SK-N-SH (cell line): ENCODE results near the gene NBEAL1. TPM values are rescaled to one million over a fixed set of nuclear protein-coding genes. Genes with fewer than 3 reads are reported as not detected.

ENCODE experiments used
- CTCF ChIA-PET: fragments of 300-600, 350-600 bp; formaldehyde crosslinking; extraction: SDS; loops from one replicate; lab custom pipeline; 2021; lab: Yijun Ruan, JAX
- POLR2A ChIA-PET: fragments of 350-600 bp; sonication (Branson Sonifier 250); formaldehyde crosslinking; extraction: SDS; loops from one replicate; lab custom pipeline; 2020; ENCODE audit warnings: antibody characterized with exemption, inconsistent platforms; lab: Yijun Ruan, JAX
- DNase-seq: peaks from one replicate; pipeline ENCODE4 v3.0.0; 2012
- H2AFZ ChIP-seq: fragments of 200-600 bp; sonication (generic); 2 replicates; pipeline ENCODE4 v1.8.1; 2016; ENCODE audit warnings: antibody characterized with exemption, mild to moderate bottlenecking, low read depth
- H3F3A ChIP-seq: fragments of 200-600 bp; sonication (generic); replicated peaks from 2 replicates; pipeline ENCODE3; 2016; ENCODE audit warnings: antibody characterized with exemption, mild to moderate bottlenecking; ENCODE audit not compliant: insufficient read depth
- H3K27ac ChIP-seq, 2 experiments: fragments of 200-500 bp in 1 of 2; fragments of 200-600 bp in 1 of 2; sonication (Bioruptor generic) in 1 of 2; sonication (generic), shearing (Covaris generic) in 1 of 2; 2 replicates each; pipeline versions ENCODE4 v1.5.1 to v1.6.1; 2014 to 2016; ENCODE audit warnings: low read depth in 2 of 2, inconsistent platforms in 1 of 2, low read length in 1 of 2, mild to moderate bottlenecking in 1 of 2, mixed read lengths in 1 of 2
- H3K27me3 ChIP-seq: fragments of 200-600 bp; sonication (generic), shearing (Covaris generic); 2 replicates; pipeline ENCODE4 v1.6.1; 2016; ENCODE audit warnings: mixed run types; ENCODE audit not compliant: insufficient read depth
- H3K36me3 ChIP-seq, 2 experiments: fragments of 200-500 bp in 1 of 2; fragments of 200-600 bp in 1 of 2; sonication (Bioruptor generic) in 1 of 2; sonication (generic) in 1 of 2; replicated peaks in 1 of 2; 2 replicates each; pipeline versions ENCODE3 to v1.5.1; 2014 to 2016; ENCODE audit warnings: low read length in 1 of 2, mild to moderate bottlenecking in 1 of 2; ENCODE audit not compliant: insufficient read depth in 2 of 2, control insufficient read depth in 1 of 2
- H3K4me1 ChIP-seq, 2 experiments: fragments of 200-500 bp in 1 of 2; fragments of 200-600 bp in 1 of 2; sonication (Bioruptor generic) in 1 of 2; sonication (generic), shearing (Covaris generic) in 1 of 2; 2 replicates each; pipeline versions ENCODE4 v1.5.1 to v1.6.1; 2014 to 2016; ENCODE audit warnings: low read depth in 1 of 2, low read length in 1 of 2, mixed run types in 1 of 2; ENCODE audit not compliant: insufficient read depth in 2 of 2, control insufficient read depth in 1 of 2
- H3K4me2 ChIP-seq: fragments of 200-600 bp; sonication (generic), shearing (Covaris generic); 2 replicates; pipeline ENCODE4 v1.6.1; 2017; ENCODE audit warnings: mixed run types
- H3K4me3 ChIP-seq, 2 experiments: fragments of 200-500 bp in 1 of 2; fragments of 200-600 bp in 1 of 2; sonication (Bioruptor generic) in 1 of 2; sonication (generic), shearing (Covaris generic) in 1 of 2; 2 replicates each; pipeline versions ENCODE4 v1.5.1 to v1.8.1; 2014 to 2016; ENCODE audit warnings: low read depth in 2 of 2, inconsistent platforms in 1 of 2, low read length in 1 of 2, mild to moderate bottlenecking in 1 of 2, mixed read lengths in 1 of 2, moderate library complexity in 1 of 2
- H3K79me2 ChIP-seq: fragments of 200-600 bp; sonication (generic); 2 replicates; pipeline ENCODE4 v1.8.1; 2017; ENCODE audit warnings: mild to moderate bottlenecking; ENCODE audit not compliant: insufficient read depth
- H3K9ac ChIP-seq: fragments of 200-600 bp; sonication (generic); 2 replicates; pipeline ENCODE4 v1.6.1; 2017; ENCODE audit warnings: mixed run types
- H3K9me2 ChIP-seq: fragments of 200-600 bp; sonication (generic); 2 replicates; pipeline ENCODE4 v1.6.1; 2017; ENCODE audit warnings: mixed run types
- H3K9me3 ChIP-seq: fragments of 200-600 bp; sonication (generic); 2 replicates; pipeline ENCODE4 v1.6.1; 2017; ENCODE audit warnings: mixed run types, mild to moderate bottlenecking, moderate library complexity
- H4K20me1 ChIP-seq: fragments of 200-600 bp; sonication (generic); 2 replicates; pipeline ENCODE4 v1.6.1; 2017; ENCODE audit warnings: mild to moderate bottlenecking, mixed run types; ENCODE audit not compliant: insufficient read depth
- ELF1 ChIP-seq: IDR thresholded peaks from 2 replicates; pipeline ENCODE4 v1.4.0; 2012
- EZH2phosphoT487 ChIP-seq: fragments of 200-600 bp; sonication (generic); IDR thresholded peaks from 2 replicates; pipeline ENCODE4 v1.6.1; 2017; ENCODE audit warnings: low read depth, mixed run types, mild to moderate bottlenecking, antibody characterized with exemption, moderate library complexity, borderline replicate concordance
- FOSL2 ChIP-seq: IDR thresholded peaks from 2 replicates; pipeline ENCODE4 v1.4.0; 2012; ENCODE audit warnings: low read depth, mild to moderate bottlenecking, moderate library complexity, borderline replicate concordance
- GATA2 ChIP-seq: sonication (generic); formaldehyde crosslinking; IDR thresholded peaks from 2 replicates; pipeline ENCODE4 v1.5.0; 2020; ENCODE audit warnings: mild to moderate bottlenecking, missing genetic modification reagents
- JUND ChIP-seq: IDR thresholded peaks from 2 replicates; pipeline ENCODE4 v1.4.0; 2012
- MEF2A ChIP-seq: IDR thresholded peaks from 2 replicates; pipeline ENCODE4 v1.4.0; 2012; ENCODE audit warnings: low read depth, borderline replicate concordance
- NRF1 ChIP-seq: IDR thresholded peaks from 2 replicates; pipeline ENCODE4 v1.6.1; 2012; ENCODE audit warnings: low read depth, mild to moderate bottlenecking, low read length
- RAD21 ChIP-seq: IDR thresholded peaks from 2 replicates; pipeline ENCODE4 v1.6.1; 2012; ENCODE audit warnings: mild to moderate bottlenecking, low read length
- RCOR1 ChIP-seq: fragments of 150-350 bp; IDR thresholded peaks from 2 replicates; pipeline ENCODE4 v1.6.1; 2017; ENCODE audit warnings: antibody characterized with exemption, low read length
- REST ChIP-seq: IDR thresholded peaks from 2 replicates; pipeline ENCODE4 v1.6.1; 2012; ENCODE audit warnings: mild to moderate bottlenecking, low read depth, low read length, moderate library complexity
- RXRA ChIP-seq: IDR thresholded peaks from 2 replicates; pipeline ENCODE4 v1.4.0; 2012; ENCODE audit warnings: low read depth, mild to moderate bottlenecking, borderline replicate concordance
- SMC3 ChIP-seq: IDR thresholded peaks from 2 replicates; pipeline ENCODE4 v1.6.1; 2012; ENCODE audit warnings: low read depth, low read length, improper control_type of control experiment
- TAF1 ChIP-seq: IDR thresholded peaks from 2 replicates; pipeline ENCODE4 v1.6.1; 2012; ENCODE audit warnings: low read depth, mild to moderate bottlenecking, low read length, moderate library complexity, borderline replicate concordance
- TCF12 ChIP-seq: IDR thresholded peaks from 2 replicates; pipeline ENCODE4 v1.4.0; 2012
- TEAD4 ChIP-seq: IDR thresholded peaks from 2 replicates; pipeline ENCODE4 v1.4.0; 2012; ENCODE audit warnings: mild to moderate bottlenecking, borderline replicate concordance; ENCODE audit not compliant: insufficient read depth
- USF2 ChIP-seq: fragments of 150-350 bp; IDR thresholded peaks from 2 replicates; pipeline ENCODE4 v1.6.1; 2017; ENCODE audit warnings: antibody characterized with exemption, low read length, low read depth, borderline replicate concordance
- YY1 ChIP-seq: IDR thresholded peaks from 2 replicates; pipeline ENCODE4 v1.4.0; 2012; ENCODE audit warnings: low read depth, mild to moderate bottlenecking
- ZBTB33 ChIP-seq: IDR thresholded peaks from 2 replicates; pipeline ENCODE4 v1.4.0; 2012; ENCODE audit warnings: low read depth, borderline replicate concordance
- WGBS: methylation state at CpG from one replicate; pipeline ENCODE4 v1.1.6; 2017; ENCODE audit warnings: low lambda C conversion rate; 5-methylcytosine and 5-hydroxymethylcytosine counted together
- polyA plus RNA-seq, 3 experiments: library from polyadenylated mRNA; depleted of rRNA; stranded (reverse); fragments of >200 nt; gene quantifications; 2 replicates each; pipeline ENCODE4 v1.2.3, GENCODE V29; 2012

NBEAL1 gene
- polyA plus RNA-seq, 1 of the 3 experiments (the other 2 are of a cell fraction), result 3.3 TPM

- 87% methylated on average over 3 of the region's 3 CpGs for WGBS
- ChIA-PET POLR2A (no interaction called here), CTCF (interaction anchor here (1.8 kb wide), 1 partner anchor 10 kb away, joined by 8 read pairs; no protein-coding TSS in a partner anchor)
- Histone ChIP-seq H4K20me1 (no peaks in the 10 kb centered on the region), H3K79me2 (no peaks in the 10 kb centered on the region), H3K9me2 (no peaks in the 10 kb centered on the region), H3K9ac (no peak overlapping the region), H3K4me2 (no peak overlapping the region), H3K4me1 (no peaks in the 10 kb centered on the region), H3K36me3 (no peaks in the 10 kb centered on the region), H3K9me3 (no peaks in the 10 kb centered on the region), H3K27ac (no peak overlapping the region), H3K27me3 (no peaks in the 10 kb centered on the region), H3F3A (peaks cover 5% of the 10 kb centered on the region), H2AFZ (no peak overlapping the region), H3K4me3 (no peak overlapping the region)
- DNase-seq, result no peak
- no peak for TF ChIP-seq REST
- no peak for TF ChIP-seq MEF2A
- no peak for TF ChIP-seq TCF12
- no peak for TF ChIP-seq JUND
- no peak for TF ChIP-seq EZH2phosphoT487
- no peak for TF ChIP-seq ZBTB33
- TF ChIP-seq SMC3, result no peak
- no peak for TF ChIP-seq RXRA
- TF ChIP-seq FOSL2, result no peak
- TF ChIP-seq YY1, result no peak
- TF ChIP-seq TEAD4, result no peak
Observed at GRCh38 chr2:203002054-203002821, 12.4 kb upstream of the NBEAL1 start.

- Histone ChIP-seq H3K79me2 (no peaks in the 10 kb centered on the region), H3K9me2 (no peaks in the 10 kb centered on the region), H3K9ac (no peak overlapping the region), H3K27me3 (no peaks in the 10 kb centered on the region), H2AFZ (no peak overlapping the region), H3K4me3 (no peak overlapping the region), H4K20me1 (no peaks in the 10 kb centered on the region), H3K36me3 (no peaks in the 10 kb centered on the region), H3K27ac (no peak overlapping the region), H3K4me1 (no peaks in the 10 kb centered on the region), H3K4me2 (no peak overlapping the region), H3K9me3 (no peaks in the 10 kb centered on the region), H3F3A (peaks cover 5% of the 10 kb centered on the region)
- no peak for DNase-seq
- WGBS, result 95% methylated on average over 8 of the region's 8 CpGs
- ChIA-PET CTCF (interaction anchor here (0.8 kb wide), 1 partner anchor 81 kb away, joined by 3 read pairs; no protein-coding TSS in a partner anchor), POLR2A (no interaction called here)
- TF ChIP-seq ZBTB33 (no peak), ELF1 (no peak), YY1 (no peak), TAF1 (no peak), FOSL2 (no peak), TEAD4 (no peak), EZH2phosphoT487 (no peak), RCOR1 (no peak), USF2 (no peak), MEF2A (no peak), NRF1 (no peak), RXRA (no peak), RAD21 (no peak), GATA2 (no peak)
Observed at GRCh38 chr2:203003716-203004115, 11.0 kb upstream of the NBEAL1 start.
